K562 (cell line): ENCODE results near the gene TUBG2. TPM values are rescaled to one million over a fixed set of nuclear protein-coding genes. Genes with fewer than 3 reads are reported as not detected.

ENCODE experiments used
- ATAC-seq: fragments of 200-7000 bp; cut with Tn5 transposase; 3 replicates; pipeline ENCODE4 v1.9.1; 2020; ENCODE audit warnings: moderate library complexity
- BruUV-seq: library from RNA; stranded (reverse); fragments of 400-500 nt; replicated peaks from 2 replicates; lab custom pipeline; 2021; lab: Mats Ljungman, UMichigan
- CTCF ChIA-PET: fragments of 300-600 bp; formaldehyde crosslinking; extraction: SDS; loops from one replicate; lab custom pipeline; 2021; ENCODE audit warnings: low intra/inter-chr PET ratio; lab: Yijun Ruan, JAX
- POLR2A ChIA-PET: fragments of 300-600, 350-650 bp; sonication (Branson Sonifier 250); formaldehyde crosslinking; extraction: SDS; loops from one replicate; lab custom pipeline; 2021; ENCODE audit warnings: antibody characterized with exemption, inconsistent platforms; lab: Yijun Ruan, JAX
- DNase-seq, 4 experiments: peaks; one replicate each; pipeline versions ENCODE4 v3.0.0 to v3.0.0-alpha.2; 2011 to 2018; ENCODE audit warnings: low spot score in 3 of 4, mixed read lengths in 3 of 4; ENCODE audit errors: extremely low read depth in 1 of 4
- FAIRE-seq: peaks from 2 replicates; lab custom pipeline; 2011; peaks lifted over from hg19 to GRCh38; lab: Jason Lieb, UNC
- H2AFZ ChIP-seq: 2 replicates; pipeline ENCODE4 v1.6.0; 2011; ENCODE audit warnings: low read depth, low read length, control low read depth, inconsistent platforms
- H3K27ac ChIP-seq: fragments of 200-600 bp; 3 replicates; pipeline ENCODE4 v1.8.0; 2011; ENCODE audit warnings: low read depth, mild to moderate bottlenecking, control low read depth, inconsistent platforms, low read length, moderate library complexity, mixed read lengths; ENCODE audit errors: extremely low read depth
- H3K27me3 ChIP-seq, 2 experiments: fragments of 300-600 bp in 1 of 2; 2 replicates in 1 of 2; 3 replicates in 1 of 2; pipeline versions ENCODE4 v1.6.0 to v1.8.0; 2011; ENCODE audit warnings: inconsistent platforms in 2 of 2, low read length in 2 of 2, mild to moderate bottlenecking in 1 of 2, mixed read lengths in 1 of 2, moderate library complexity in 1 of 2; ENCODE audit not compliant: control insufficient read depth in 2 of 2, insufficient read depth in 2 of 2
- H3K36me3 ChIP-seq: fragments of 300-600 bp; 3 replicates; pipeline ENCODE4 v1.8.0; 2011; ENCODE audit warnings: mild to moderate bottlenecking, low read length, inconsistent platforms; ENCODE audit not compliant: control insufficient read depth, insufficient read depth
- H3K4me1 ChIP-seq, 2 experiments: fragments of 200-600 bp in 1 of 2; replicated peaks in 1 of 2; 2 replicates in 1 of 2; 3 replicates in 1 of 2; pipeline versions ENCODE4 v1.5.1 to v1.8.0; 2011; ENCODE audit warnings: inconsistent platforms in 2 of 2, low read length in 2 of 2, mild to moderate bottlenecking in 1 of 2, mixed read lengths in 1 of 2, moderate library complexity in 1 of 2; ENCODE audit not compliant: control insufficient read depth in 2 of 2, insufficient read depth in 2 of 2
- H3K4me2 ChIP-seq: 2 replicates; pipeline ENCODE4 v1.6.1; 2011; ENCODE audit warnings: low read length, control low read depth, inconsistent platforms, mixed read lengths; ENCODE audit not compliant: insufficient read depth
- H3K4me3 ChIP-seq: fragments of 200-600 bp; sonication (generic), shearing (Covaris generic); 2 replicates; pipeline ENCODE4 v1.5.1; 2016; ENCODE audit warnings: control low read depth, inconsistent platforms
- H3K79me2 ChIP-seq: fragments of 200-600 bp; 3 replicates; pipeline ENCODE4 v1.8.0; 2011; ENCODE audit warnings: low read length, inconsistent platforms; ENCODE audit not compliant: control insufficient read depth, insufficient read depth
- H3K9ac ChIP-seq, 2 experiments: 2 replicates each; pipeline versions ENCODE4 v1.6.0 to v1.6.1; 2011; ENCODE audit warnings: low read depth in 2 of 2, low read length in 2 of 2, control low read depth in 1 of 2, inconsistent platforms in 1 of 2, mild to moderate bottlenecking in 1 of 2, mixed read lengths in 1 of 2; ENCODE audit not compliant: insufficient read depth in 1 of 2
- H3K9me1 ChIP-seq: one replicate; pipeline ENCODE4 v1.6.0; 2011; ENCODE audit warnings: inconsistent platforms, mild to moderate bottlenecking, low read length, moderate library complexity; ENCODE audit not compliant: control insufficient read depth, insufficient read depth
- H3K9me3 ChIP-seq: replicated peaks from 2 replicates; pipeline ENCODE4 v1.5.1; 2011; ENCODE audit warnings: low read depth, low read length, inconsistent platforms; ENCODE audit not compliant: control insufficient read depth, insufficient read depth
- H4K20me1 ChIP-seq: replicated peaks from 2 replicates; pipeline ENCODE4 v1.6.1; 2011; ENCODE audit warnings: low read length, inconsistent platforms, mixed read lengths; ENCODE audit not compliant: control insufficient read depth, insufficient read depth
- CSDE1 ChIP-seq, 2 experiments: fragments of 450-650 bp; IDR thresholded peaks; 2 replicates each; pipeline ENCODE4 v1.6.1; 2016; ENCODE audit warnings: mild to moderate bottlenecking in 1 of 2
- HNRNPH1 ChIP-seq: fragments of 200-400 bp; formaldehyde crosslinking; optimal IDR thresholded peaks from 2 replicates; pipeline ENCODE3; 2017; ENCODE audit warnings: low read depth, mild to moderate bottlenecking, low read length, moderate library complexity
- NFIX ChIP-seq: fragments of 250-450 bp; sonication (Bioruptor Pico); IDR thresholded peaks from 2 replicates; pipeline ENCODE4 v1.4.0; 2020; ENCODE audit warnings: low read depth, mild to moderate bottlenecking, moderate library complexity
- NONO ChIP-seq, 2 experiments: fragments of 200-400 bp in 1 of 2; fragments of 450-650 bp in 1 of 2; formaldehyde crosslinking in 1 of 2; IDR thresholded peaks; 2 replicates each; pipeline ENCODE4 v1.6.1; 2017; ENCODE audit warnings: low read depth in 2 of 2, mild to moderate bottlenecking in 2 of 2, moderate library complexity in 2 of 2, low read length in 1 of 2
- RFX1 ChIP-seq: fragments of 450-650 bp; IDR thresholded peaks from 2 replicates; pipeline ENCODE4 v1.6.1; 2016; ENCODE audit warnings: mild to moderate bottlenecking, moderate library complexity
- THRAP3 ChIP-seq: fragments of 450-650 bp; IDR thresholded peaks from 2 replicates; pipeline ENCODE4 v1.6.1; 2016; ENCODE audit warnings: mild to moderate bottlenecking, inconsistent platforms, borderline replicate concordance
- ZNF121 ChIP-seq: sonication (generic); formaldehyde crosslinking; conservative IDR thresholded peaks from 2 replicates; pipeline ENCODE4 v1.8.0; 2022; ENCODE audit warnings: missing genetic modification reagents
- ZNF280B ChIP-seq: fragments of 250-450 bp; sonication (Bioruptor Pico); IDR thresholded peaks from 2 replicates; pipeline ENCODE4 v1.5.1; 2021; ENCODE audit warnings: mild to moderate bottlenecking
- WGBS: fragments of 100-300 bp; shearing (Covaris generic); methylation state at CpG from one replicate; pipeline ENCODE4 v1.1.6; 2016; ENCODE audit warnings: low coverage, mixed read lengths; ENCODE audit not compliant: insufficient coverage; ENCODE audit errors: missing lambda C conversion rate; 5-methylcytosine and 5-hydroxymethylcytosine counted together
- in situ Hi-C: fragments of 300-500 bp; cut with MboI; formaldehyde crosslinking; loops from 4 replicates; pipeline ENCODE4 v1.15.0; 2018; ENCODE audit warnings: inconsistent platforms, mixed read lengths
- intact Hi-C: fragments of 100-400 bp; cut with micrococcal nuclease; formaldehyde crosslinking; loops from 2 replicates; pipeline ENCODE4 v1.14.2; 2022
- polyA plus RNA-seq, 8 experiments: library from polyadenylated mRNA; depleted of rRNA in 4 of 8; stranded (reverse) in 5 of 8; unstranded in 3 of 8; fragments of >200 nt; fragmentation: Nextera tagmentation in 2 of 8; fragmentation: Illumina TruSeq in 1 of 8; extraction: Ambion mirVana in 2 of 8; extraction: Trizol in 1 of 8; gene quantifications; 2 replicates each; pipeline versions ENCODE4 v1.2.1 to v1.2.3, GENCODE V29; 2011 to 2014; ENCODE audit warnings: inconsistent platforms in 1 of 8, missing spikeins in 1 of 8
- total RNA-seq, 7 experiments: library from RNA; depleted of rRNA in 6 of 7; stranded (reverse); fragments of >200 nt in 6 of 7; fragmentation: Illumina TruSeq in 2 of 7; extraction: Trizol in 2 of 7; gene quantifications; 2 replicates each; pipeline versions ENCODE4 v1.2.1 to v1.2.3, GENCODE V29; 2011 to 2021; ENCODE audit warnings: low replicate concordance in 1 of 7
- TF ChIP-seq, protein P1 (sequence below): fragments of 450-650 bp; IDR thresholded peaks from 2 replicates; pipeline ENCODE4 v1.6.1; 2017; ENCODE audit warnings: mild to moderate bottlenecking, moderate library complexity

TUBG2 gene
- total and polyA plus RNA-seq, 9 of the 15 experiments (the other 6 are each of a cell fraction or from before 2014, with no cell fraction given) = 0.09 to 0.80 (median 0.24) TPM; not detected in 2

GRCh38 chr17:42640121-42640520, 19.0 kb upstream of the TUBG2 start (continued):
- TF ChIP-seq THRAP3 (no peak), ZNF280B (CRISPR knock-in tag) (no peak), NFIX (CRISPR knock-in tag) (no peak), NONO (IDR thresholded peaks at IDR 0.05; ENCODE audit: low read depth in 2 of 2, low read length in 1 of 2) (no peak)
- TF ChIP-seq, protein P1, sequence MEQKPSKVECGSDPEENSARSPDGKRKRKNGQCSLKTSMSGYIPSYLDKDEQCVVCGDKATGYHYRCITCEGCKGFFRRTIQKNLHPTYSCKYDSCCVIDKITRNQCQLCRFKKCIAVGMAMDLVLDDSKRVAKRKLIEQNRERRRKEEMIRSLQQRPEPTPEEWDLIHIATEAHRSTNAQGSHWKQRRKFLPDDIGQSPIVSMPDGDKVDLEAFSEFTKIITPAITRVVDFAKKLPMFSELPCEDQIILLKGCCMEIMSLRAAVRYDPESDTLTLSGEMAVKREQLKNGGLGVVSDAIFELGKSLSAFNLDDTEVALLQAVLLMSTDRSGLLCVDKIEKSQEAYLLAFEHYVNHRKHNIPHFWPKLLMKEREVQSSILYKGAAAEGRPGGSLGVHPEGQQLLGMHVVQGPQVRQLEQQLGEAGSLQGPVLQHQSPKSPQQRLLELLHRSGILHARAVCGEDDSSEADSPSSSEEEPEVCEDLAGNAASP = no peak

DNA sequence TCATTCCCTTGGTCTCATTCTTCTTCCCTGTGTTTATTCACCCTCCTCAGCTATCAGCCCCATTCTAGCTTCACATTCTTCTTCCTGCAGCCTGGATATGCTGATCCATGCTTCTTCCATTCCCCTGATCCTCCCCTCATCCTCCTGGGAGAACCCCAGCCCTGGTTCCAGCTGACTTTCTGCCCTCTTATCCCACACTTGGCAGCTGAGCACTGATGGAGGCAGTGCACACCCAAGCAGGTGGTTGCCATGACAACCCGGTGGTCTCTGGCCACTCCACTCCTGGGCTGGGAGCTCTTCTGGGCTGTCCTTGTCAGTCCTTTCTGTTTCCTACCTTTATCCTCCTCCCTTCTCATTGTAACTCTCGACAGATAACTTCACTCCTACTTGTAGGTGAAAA, 16.7 kb upstream of the TUBG2 start:
- ChIA-PET POLR2A (interaction anchor here (0.8 to 1.3 kb wide), 4 partner anchors 9 to 64 kb away, joined by 3 to 4 read pairs (median 3); no protein-coding TSS in a partner anchor), CTCF (no interaction called here)
- BruUV-seq = no TSS peak
- WGBS = 5% methylated on average over 2 of the region's 2 CpGs
- Histone ChIP-seq H3K4me1 (peaks cover 0 to 2% of the 10 kb centered on the region in 2 experiments; a peak in 2 of 5 replicates), H4K20me1 (no peaks in the 10 kb centered on the region), H3K9ac (peak overlapping the region in 1 of 2 experiments; percentile 3; a peak in 1 of 4 replicates), H3K4me3 (no peak overlapping the region), H3K36me3 (no peaks in the 10 kb centered on the region), H3K9me1 (no peaks in the 10 kb centered on the region), H3K79me2 (no peaks in the 10 kb centered on the region), H3K27ac (no peak overlapping the region), H3K27me3 (no peaks in the 10 kb centered on the region), H3K4me2 (no peak overlapping the region), H2AFZ (no peak overlapping the region), H3K9me3 (no peaks in the 10 kb centered on the region)
- intact Hi-C loops (no loop called here), in situ Hi-C loops (no loop called here)
- TF ChIP-seq RFX1 (peak; percentile 90), HNRNPH1 (no peak), ZNF121 (no peak), CSDE1 (IDR thresholded peaks at IDR 0.05) (0 out of 4 replicates have a peak, but pooled peaks of 1 of the 2 experiments have one; percentile 34)
- DNase-seq (peak in 1 of 4 experiments; percentile 33), ATAC-seq (no peak), FAIRE-seq (no peak)
